T47D (cell line): Measurements from ENCODE around the gene MMP20.

ENCODE experiments used
- DNase-seq, 2 experiments: peaks; one replicate each; pipeline versions ENCODE4 v3.0.0 to v3.0.0-alpha.2; 2011 to 2012; ENCODE audit warnings: low read depth in 1 of 2, low spot score in 1 of 2
- JUND ChIP-seq: IDR thresholded peaks from 2 replicates; pipeline ENCODE4 v1.6.1; 2012; ENCODE audit warnings: low read depth
- in situ Hi-C: cut with HindIII; loops from 2 replicates; pipeline ENCODE4 v1.10.0; 2016; ENCODE audit warnings: low sequenced_read_pairs, low pct_unique_long_range_greater_than_20kb

MMP20 gene

GRCh38 chr11:102617466-102618008, 7.6 kb downstream of the MMP20 start:
- no peak for TF ChIP-seq JUND
- in situ Hi-C loops = no loop called here
- DNase-seq = no peak

GRCh38 chr11:102615894-102616432, 9.2 kb downstream of the MMP20 start:
- in situ Hi-C loops = no loop called here
- TF ChIP-seq JUND = no peak
- DNase-seq = no peak

GRCh38 chr11:102615077-102615893, 9.8 kb downstream of the MMP20 start:
- no peak for TF ChIP-seq JUND
- DNase-seq = peak in 1 of 2 experiments; percentile 30
- in situ Hi-C loops = no loop called here

- in situ Hi-C loops = no loop called here
- DNase-seq = no peak
- TF ChIP-seq JUND = no peak
Observed at GRCh38 chr11:102614485-102614884, 10.6 kb downstream of the MMP20 start.

GRCh38 chr11:102614031-102614430, 11.1 kb downstream of the MMP20 start:
- in situ Hi-C loops = no loop called here
- no peak for TF ChIP-seq JUND
- DNase-seq = no peak

- no peak for DNase-seq
- in situ Hi-C loops = no loop called here
- TF ChIP-seq JUND = no peak
Observed at GRCh38 chr11:102613450-102613849, 11.7 kb downstream of the MMP20 start.

GRCh38 chr11:102611291-102611690, 13.8 kb downstream of the MMP20 start:
- in situ Hi-C loops = no loop called here
- no peak for DNase-seq
- no peak for TF ChIP-seq JUND

GRCh38 chr11:102610200-102610599, 14.9 kb downstream of the MMP20 start:
- TF ChIP-seq JUND = no peak
- DNase-seq = no peak
- in situ Hi-C loops = no loop called here

- in situ Hi-C loops = no loop called here
- no peak for TF ChIP-seq JUND
- DNase-seq = no peak
Observed at GRCh38 chr11:102608699-102609098, 16.4 kb downstream of the MMP20 start.

- DNase-seq = no peak
- TF ChIP-seq JUND = no peak
- in situ Hi-C loops = no loop called here
Observed at GRCh38 chr11:102604875-102605274, 20.3 kb downstream of the MMP20 start.

GRCh38 chr11:102604011-102604410, 21.1 kb downstream of the MMP20 start:
- in situ Hi-C loops = no loop called here
- no peak for TF ChIP-seq JUND

GRCh38 chr11:102603576-102603975, 21.6 kb downstream of the MMP20 start:
- no peak for TF ChIP-seq JUND
- in situ Hi-C loops = no loop called here
- no peak for DNase-seq

More at GRCh38 chr11:102604011-102604410, 21.1 kb downstream of the MMP20 start:
- no peak for DNase-seq

- in situ Hi-C loops = no loop called here
- no peak for TF ChIP-seq JUND
- no peak for DNase-seq
Observed at GRCh38 chr11:102603091-102603490, 22.0 kb downstream of the MMP20 start.

GRCh38 chr11:102600666-102601065, 24.5 kb downstream of the MMP20 start:
- in situ Hi-C loops = no loop called here
- DNase-seq = no peak

More at GRCh38 chr11:102600666-102601065, 24.5 kb downstream of the MMP20 start:
- TF ChIP-seq JUND = no peak
